NCI-H1092 (cell line): Measurements from ENCODE around the gene GTPBP4.

Experiments used
- DNase-seq: peaks from one replicate; lab custom pipeline; 2025; lab: John Stamatoyannopoulos, UW

Gene GTPBP4

GRCh38 chr10:966466-967235 lies 21.6 kb upstream of the GTPBP4 start:
- DNase-seq = no peak

- DNase-seq = no peak
Measured at GRCh38 chr10:968546-969199, 19.6 kb upstream of the GTPBP4 start.

DNA sequence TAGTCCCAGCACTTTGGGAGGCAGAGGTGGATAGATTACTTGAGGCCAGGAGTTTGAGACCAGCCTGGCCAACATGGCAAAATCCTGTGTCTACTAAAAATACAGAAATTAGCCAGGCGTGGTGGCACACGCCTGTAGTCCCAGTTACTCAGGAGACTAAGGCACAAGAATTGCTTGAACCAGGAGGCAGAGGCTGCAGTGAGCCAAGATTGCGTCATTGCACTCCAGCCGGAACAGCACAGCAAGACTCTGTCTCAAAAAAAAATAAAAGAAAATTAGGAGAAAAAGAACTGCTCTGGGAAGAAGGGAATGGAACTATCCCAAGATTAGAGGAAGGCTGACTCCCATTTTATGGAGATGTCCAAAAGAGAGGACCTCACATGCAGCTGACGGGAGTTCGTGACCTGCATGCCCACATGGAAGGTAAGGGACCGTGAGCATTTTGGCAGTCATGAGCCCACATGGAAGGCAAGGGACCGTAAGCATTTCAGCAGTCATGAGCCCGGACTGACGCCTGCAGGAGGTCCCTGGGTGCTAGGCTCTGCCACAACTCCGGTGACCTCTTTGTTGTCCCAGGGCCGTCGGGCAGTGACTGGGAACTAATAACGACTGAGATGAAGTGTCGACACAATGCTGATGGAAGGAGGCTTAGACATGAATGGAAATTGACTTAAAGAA lies 18.6 kb upstream of the GTPBP4 start:
- no peak for DNase-seq

DNA sequence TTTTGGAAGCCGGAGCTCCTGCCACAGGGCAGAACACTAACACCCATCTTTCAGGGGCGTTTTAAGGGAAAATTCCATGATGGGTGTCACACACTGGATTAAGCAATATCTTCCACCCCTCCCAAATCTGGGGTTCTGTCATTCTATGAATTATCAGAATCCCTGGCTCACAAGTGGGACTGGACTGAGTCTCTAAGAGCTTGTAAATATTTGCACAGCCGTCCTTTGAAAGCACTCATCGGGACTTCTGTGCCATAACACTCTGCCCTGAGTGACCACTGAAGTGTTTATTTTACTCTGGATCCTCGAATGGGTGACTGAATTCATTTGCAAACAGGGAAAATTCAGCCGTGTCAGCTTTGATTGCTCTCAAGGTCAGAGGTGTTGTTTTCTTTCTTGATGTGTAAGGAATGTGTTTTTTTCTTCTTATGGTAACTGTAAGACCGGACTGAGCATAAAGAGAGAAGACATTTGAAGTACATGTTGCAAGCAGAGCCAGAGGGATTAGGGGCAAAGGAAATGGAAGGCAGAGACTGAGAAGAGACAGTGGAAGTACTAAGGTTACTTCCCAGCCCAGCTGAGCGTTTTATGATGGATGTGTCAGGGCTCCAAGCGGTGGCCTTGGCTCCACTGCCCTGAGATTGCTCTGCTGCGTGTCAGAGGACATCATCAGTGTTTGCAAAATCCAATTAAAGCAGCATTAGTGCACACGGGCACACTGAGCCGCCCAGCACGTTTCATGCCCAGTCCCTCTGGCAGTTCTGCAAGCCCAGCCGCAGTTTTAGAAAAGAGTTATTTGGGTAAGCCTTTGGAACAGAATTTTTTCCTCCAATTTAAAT lies 17.7 kb upstream of the GTPBP4 start:
- peak; percentile 61 for DNase-seq

DNA sequence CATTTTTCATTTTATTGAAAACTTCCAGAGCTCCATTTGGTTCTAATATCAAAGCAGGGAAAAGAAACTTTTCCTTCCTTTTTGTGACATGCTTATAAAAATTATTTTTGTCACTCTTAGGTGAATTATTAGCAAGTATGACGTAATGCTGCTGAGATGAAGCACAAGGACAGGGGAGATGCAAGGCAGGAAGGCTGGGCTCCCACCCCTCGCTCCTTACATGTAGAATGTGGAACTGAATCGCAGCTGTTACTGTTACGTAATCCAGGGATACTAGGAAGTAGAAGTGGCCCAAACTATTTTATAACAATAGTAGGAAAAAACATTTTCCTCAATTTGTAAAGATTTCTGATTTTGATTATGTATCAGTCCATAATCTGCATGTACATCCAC lies 17.1 kb upstream of the GTPBP4 start:
- DNase-seq = no peak

DNA sequence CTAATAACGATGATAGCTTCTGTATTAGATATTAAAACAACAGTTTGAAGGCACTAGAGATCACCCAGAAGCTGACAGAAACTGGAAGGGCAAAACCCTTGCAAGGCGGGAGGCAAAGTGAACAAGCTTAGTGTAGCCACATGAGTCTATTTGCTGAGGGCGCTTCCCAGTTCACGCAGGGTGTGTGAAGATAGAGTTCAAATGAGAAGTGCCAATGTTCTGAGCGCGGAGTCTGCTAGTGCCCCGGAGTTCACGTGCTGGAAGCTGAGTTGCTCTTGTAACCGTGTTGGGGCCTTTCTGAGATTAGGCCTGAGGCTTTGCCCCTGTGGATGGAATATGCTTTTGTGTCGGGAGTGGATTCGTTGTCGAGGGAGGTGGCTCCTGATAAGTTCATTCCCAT lies 16.6 kb upstream of the GTPBP4 start:
- DNase-seq = no peak

GRCh38 chr10:972763-973162 lies 15.5 kb upstream of the GTPBP4 start:
- DNase-seq = no peak

GRCh38 chr10:974038-974784 lies 14.0 kb upstream of the GTPBP4 start:
- DNase-seq = no peak

DNA sequence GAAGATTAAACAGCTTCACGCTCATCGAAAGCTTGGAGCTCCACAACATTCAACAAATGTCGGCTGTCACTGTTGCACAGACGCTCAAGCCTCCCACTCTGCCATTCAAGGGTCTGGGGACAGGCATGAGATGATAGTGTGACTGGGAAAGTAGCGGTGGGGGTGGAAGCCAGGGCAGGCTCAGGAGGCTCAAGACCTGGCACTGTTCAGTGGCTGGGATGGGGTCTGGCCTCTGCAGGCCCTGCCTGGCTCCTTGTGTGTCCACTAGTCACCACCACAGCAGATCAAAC lies 13.5 kb upstream of the GTPBP4 start:
- DNase-seq = no peak

- no peak for DNase-seq
Measured at GRCh38 chr10:976316-976715, 11.9 kb upstream of the GTPBP4 start.

DNA sequence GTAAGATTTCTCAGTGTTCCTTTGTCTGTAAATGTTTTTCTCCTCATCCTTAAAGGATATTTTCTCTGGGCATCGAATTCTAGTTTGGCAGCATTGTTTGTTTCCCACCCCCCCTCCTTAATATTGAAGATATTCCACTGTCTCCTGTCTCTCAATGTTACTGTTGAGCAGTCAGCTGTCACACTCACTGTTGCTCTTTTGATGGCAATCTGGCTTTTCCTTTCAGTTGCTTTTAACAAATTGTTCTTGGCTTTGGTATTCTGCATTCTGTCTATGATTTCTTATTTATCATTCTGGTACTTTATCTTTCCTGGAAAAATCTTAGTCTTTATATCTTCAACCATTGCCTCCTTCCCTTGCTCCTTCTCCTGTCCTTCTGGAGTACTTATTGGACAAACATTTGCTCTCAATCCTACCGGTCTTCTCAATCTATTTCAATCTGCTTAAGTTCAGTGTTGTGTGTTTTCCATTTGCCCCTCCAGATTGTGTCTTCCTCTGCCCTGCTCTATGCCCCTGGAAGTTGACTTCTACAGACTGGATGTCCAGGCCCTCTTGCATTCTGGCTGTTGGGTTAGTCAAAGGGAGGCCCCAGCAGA lies 9.3 kb upstream of the GTPBP4 start:
- DNase-seq = no peak

DNA sequence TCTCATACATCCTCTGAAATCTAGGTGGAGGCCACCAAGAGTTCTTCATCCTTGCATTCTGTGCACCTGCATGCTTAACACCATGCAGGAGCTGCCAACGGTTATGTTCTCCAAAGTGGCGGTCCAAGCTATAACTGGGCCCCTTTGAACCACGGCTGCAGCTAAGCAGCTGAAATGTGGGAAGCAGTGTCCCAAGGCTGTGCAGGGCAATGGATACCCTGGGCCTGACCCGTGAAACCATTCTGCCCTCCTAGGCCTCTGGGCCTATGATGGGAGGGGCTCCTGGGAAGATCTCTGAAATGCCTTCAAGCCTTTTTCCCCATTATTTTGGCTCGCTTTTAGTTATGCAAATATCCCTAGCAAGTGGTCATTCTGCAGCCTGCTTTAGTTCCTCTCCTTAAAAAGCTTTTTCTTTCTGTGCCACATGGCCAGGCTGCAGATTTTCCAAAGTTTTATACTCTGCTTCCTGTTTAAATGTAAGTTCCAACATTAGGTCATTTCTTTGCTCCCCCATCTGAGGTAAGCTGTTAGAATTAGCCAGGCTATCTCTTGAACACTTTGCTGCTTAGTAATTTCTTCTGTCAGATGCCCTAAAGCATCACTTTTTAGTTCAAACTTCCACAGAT lies 7.7 kb upstream of the GTPBP4 start:
- no peak for DNase-seq

GRCh38 chr10:983401-983800 lies 4.8 kb upstream of the GTPBP4 start:
- DNase-seq = no peak

DNA sequence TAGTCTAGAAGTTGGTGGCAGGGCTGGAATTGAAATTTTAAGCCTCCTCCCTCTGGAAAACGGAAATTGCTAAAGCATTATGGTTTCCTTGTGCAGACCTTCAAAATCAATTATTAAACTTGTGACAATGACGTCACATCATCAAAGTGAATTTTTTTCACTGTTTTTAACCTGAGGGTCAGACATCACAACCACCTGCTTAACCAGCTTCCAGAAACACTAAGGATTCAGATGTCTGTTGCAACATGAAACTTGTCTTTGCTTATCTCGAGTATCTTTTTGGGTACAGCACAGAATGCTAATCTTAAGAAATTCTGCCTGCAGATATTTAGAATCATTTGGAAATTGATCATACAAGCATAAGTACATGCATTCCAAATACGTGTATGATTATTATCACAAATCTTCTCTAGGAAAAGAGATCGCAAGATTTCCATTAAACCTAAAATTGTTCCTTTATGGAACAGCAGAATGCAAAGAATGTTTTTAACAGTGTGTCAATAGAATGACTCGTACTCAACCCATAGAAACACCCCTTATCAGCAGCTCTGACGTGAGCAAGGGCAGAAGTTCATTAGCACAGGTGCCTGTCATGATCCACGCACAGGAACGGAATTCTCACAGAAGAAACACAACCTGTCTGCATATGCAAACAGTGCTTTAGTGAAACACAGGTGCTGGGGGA lies 4.1 kb upstream of the GTPBP4 start:
- DNase-seq = no peak

- DNase-seq = no peak
Measured at GRCh38 chr10:985361-985760, 2.9 kb upstream of the GTPBP4 start.

GRCh38 chr10:986137-986825 lies 2.0 kb upstream of the GTPBP4 start:
- DNase-seq = peak; percentile 31

- no peak for DNase-seq
Measured at GRCh38 chr10:986881-987619, 1.2 kb upstream of the GTPBP4 start.

GRCh38 chr10:987620-987869 lies 689 bp upstream of the GTPBP4 start:
- DNase-seq = no peak
